ENCODE results near the gene FEM1B.

Gene FEM1B

GRCh38 chr15:68258692-68259091 is 18.9 kb upstream of the FEM1B start:
- POLR2A ChIA-PET: interaction anchor here (1.0 kb wide), 1 partner anchor 19 kb away, joined by 3 read pairs; the partner anchor contains the start of gene FEM1B
- Histone ChIP-seq H3K4me3 (ENCODE audit: low read depth, low read length) (no peak overlapping the region), H3K9me3 (ENCODE audit: control insufficient read depth, insufficient read depth, low read depth, low read length) (no peaks in the 10 kb centered on the region), H3K27ac (ENCODE audit: extremely low read depth, low read depth, low read length) (no peak overlapping the region), H3K36me3 (ENCODE audit: control insufficient read depth in 2 of 2, insufficient read depth in 1 of 2, low read length in 2 of 2) (no peaks in the 10 kb centered on the region), H3K4me1 (ENCODE audit: control insufficient read depth, insufficient read depth, low read length) (no peaks in the 10 kb centered on the region)
- CTCF ChIA-PET: interaction anchor here (0.7 to 2.2 kb wide), 3 partner anchors 48 to 247 kb away, joined by 3 to 11 read pairs (median 4); no protein-coding TSS in a partner anchor
- TF ChIP-seq ZNF449 (tag by site-specific recombination; IDR thresholded peaks at IDR 0.05) (peak; percentile 71), ZNF768 (tag by site-specific recombination; IDR thresholded peaks at IDR 0.05) (no peak)

- no peak for TF ChIP-seq ZBTB21 (tag by site-specific recombination; IDR thresholded peaks at IDR 0.05)
- TF ChIP-seq ZNF416 (tag by site-specific recombination; IDR thresholded peaks at IDR 0.05): no peak
- TF ChIP-seq ZBTB10 (tag by site-specific recombination; IDR thresholded peaks at IDR 0.05): no peak
- TF ChIP-seq ZBTB49 (tag by site-specific recombination; IDR thresholded peaks at IDR 0.05; ENCODE audit: low read depth): no peak
- TF ChIP-seq ZNF548 (tag by site-specific recombination; IDR thresholded peaks at IDR 0.05): no peak
- TF ChIP-seq ZNF121 (tag by site-specific recombination; IDR thresholded peaks at IDR 0.05): no peak
- Histone ChIP-seq H3K4me1 (ENCODE audit: control insufficient read depth, insufficient read depth, low read length) (no peaks in the 10 kb centered on the region), H3K27ac (ENCODE audit: extremely low read depth, low read depth, low read length) (no peak overlapping the region), H3K9me3 (ENCODE audit: control insufficient read depth, insufficient read depth, low read depth, low read length) (no peaks in the 10 kb centered on the region), H3K4me3 (ENCODE audit: low read depth, low read length) (no peak overlapping the region), H3K36me3 (ENCODE audit: control insufficient read depth in 2 of 2, insufficient read depth in 1 of 2, low read length in 2 of 2) (no peaks in the 10 kb centered on the region)
- POLR2A ChIA-PET: no interaction called here
- CTCF ChIA-PET: interaction anchor here (0.6 to 2.2 kb wide), 3 partner anchors 12 to 347 kb away, joined by 3 to 11 read pairs (median 3); no protein-coding TSS in a partner anchor
Measured at GRCh38 chr15:68259883-68260282, 17.7 kb upstream of the FEM1B start.

GRCh38 chr15:68261241-68261640 is 16.3 kb upstream of the FEM1B start:
- no peaks in the 10 kb centered on the region for H3K4me1 ChIP-seq (ENCODE audit: control insufficient read depth, insufficient read depth, low read length)
- TF ChIP-seq PBX3 (CRISPR knock-in tag; IDR thresholded peaks at IDR 0.05) (no peak), ELK4 (IDR thresholded peaks at IDR 0.05; ENCODE audit: borderline replicate concordance, low read depth, low read length) (no peak), ZFHX2 (tag by site-specific recombination; conservative IDR thresholded peaks at IDR 0.05) (no peak), ZNF19 (tag by site-specific recombination; IDR thresholded peaks at IDR 0.05; ENCODE audit: low read depth) (no peak), ZNF24 (tag by site-specific recombination; IDR thresholded peaks at IDR 0.05) (no peak), ZNF530 (tag by site-specific recombination; IDR thresholded peaks at IDR 0.05; ENCODE audit: low read depth) (no peak), ZNF529 (tag by site-specific recombination; IDR thresholded peaks at IDR 0.05; ENCODE audit: insufficient replicate concordance) (no peak), ZNF362 (tag by site-specific recombination; IDR thresholded peaks at IDR 0.05) (no peak), BCL11B (tag by site-specific recombination; IDR thresholded peaks at IDR 0.05; ENCODE audit: low read depth) (no peak), ZBTB8A (tag by site-specific recombination; IDR thresholded peaks at IDR 0.05) (no peak), ZNF791 (tag by site-specific recombination; IDR thresholded peaks at IDR 0.05) (no peak), ZNF571 (tag by site-specific recombination; IDR thresholded peaks at IDR 0.05) (no peak), ZNF311 (tag by site-specific recombination; IDR thresholded peaks at IDR 0.05; ENCODE audit: borderline replicate concordance) (no peak), ZNF391 (tag by site-specific recombination; IDR thresholded peaks at IDR 0.05; ENCODE audit: borderline replicate concordance, low read depth) (no peak)

More at GRCh38 chr15:68261241-68261640, 16.3 kb upstream of the FEM1B start:
- Histone ChIP-seq H3K9me3 (ENCODE audit: control insufficient read depth, insufficient read depth, low read depth, low read length) (no peaks in the 10 kb centered on the region), H3K27ac (ENCODE audit: extremely low read depth, low read depth, low read length) (no peak overlapping the region), H3K4me3 (ENCODE audit: low read depth, low read length) (no peak overlapping the region), H3K36me3 (ENCODE audit: control insufficient read depth in 2 of 2, insufficient read depth in 1 of 2, low read length in 2 of 2) (no peaks in the 10 kb centered on the region)
- CTCF ChIA-PET: interaction anchor here (1.3 to 1.6 kb wide), 2 partner anchors 20 to 45 kb away, joined by 3 to 6 read pairs; no protein-coding TSS in a partner anchor
- POLR2A ChIA-PET: no interaction called here
